Gastroesophageal sphincter (tissue), 3 donors: ENCODE data around the gene MATK.

Experiments
- CTCF ChIP-seq, 4 experiments: fragments of 200-600 bp in 2 of 4; fragments of 450-650 bp in 2 of 4; sonication (generic) in 1 of 4; IDR thresholded peaks; one replicate each; pipeline ENCODE4 v1.5.1; 2017 to 2019; ENCODE audit warnings: antibody characterized with exemption in 4 of 4, mild to moderate bottlenecking in 2 of 4, moderate library complexity in 2 of 4
- POLR2A ChIP-seq, 2 donors: fragments of 450-650 bp; IDR thresholded peaks; one replicate each; pipeline ENCODE4 v1.6.1; 2017; ENCODE audit warnings: antibody characterized with exemption in 2 of 2, mild to moderate bottlenecking in 2 of 2, moderate library complexity in 1 of 2
- POLR2AphosphoS5 ChIP-seq: sonication (generic); formaldehyde crosslinking; IDR thresholded peaks from one replicate; pipeline ENCODE4 v1.6.1; 2017; ENCODE audit warnings: antibody characterized with exemption

DNA sequence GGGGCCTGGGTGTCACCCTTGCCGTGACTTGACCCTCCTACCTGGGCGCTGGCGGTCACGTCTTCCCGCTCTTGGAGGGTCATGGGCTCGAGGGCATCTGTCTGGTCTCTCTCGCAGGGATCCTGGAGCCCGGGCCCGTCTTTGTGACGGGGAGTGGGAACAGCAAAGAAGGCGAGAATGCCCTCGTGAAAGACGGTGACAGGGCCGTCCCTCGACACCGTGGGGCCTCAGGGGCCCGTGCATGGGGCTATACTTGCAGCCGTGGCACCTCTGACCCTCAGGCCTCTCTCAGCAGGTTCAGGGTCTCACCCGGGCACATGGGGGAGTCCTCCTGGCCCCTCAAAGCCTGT lies 20.9 kb upstream of the MATK start:
- TF ChIP-seq CTCF (IDR thresholded peaks at IDR 0.05) (no peak), POLR2A (IDR thresholded peaks at IDR 0.05) (no peak), POLR2AphosphoS5 (no peak)
